GM18508 (cell line): ENCODE data around the gene DACT2.
"Not testable (repeated sequence)": the region's sequence is repeated elsewhere in the genome, so short reads cannot be mapped to it uniquely, and the experiment has no call there.

ENCODE experiments used
- ATAC-seq: cut with Tn5 transposase; IDR thresholded peaks from one replicate; pipeline ENCODE4 v1.9.1; 2021; ENCODE audit warnings: moderate number of reproducible peaks; ENCODE audit not compliant: insufficient read depth, unreplicated experiment

The DACT2 gene

GRCh38 chr6:168319279-168320111 lies at the start of gene DACT2:
Gene DACT2, minus strand, starts transcription at chr6:168319777. Its CDS starts 144 bp downstream, at chr6:168319633.
- no peak for ATAC-seq

- no peak for ATAC-seq
Measured at GRCh38 chr6:168368936-168369335, 49.4 kb upstream of the DACT2 start.

GRCh38 chr6:168368066-168368820 lies 48.7 kb upstream of the DACT2 start:
- no peak for ATAC-seq

- no peak for ATAC-seq
Measured at GRCh38 chr6:168367285-168367751, 47.7 kb upstream of the DACT2 start.

- no peak for ATAC-seq
Measured at GRCh38 chr6:168366473-168366872, 46.9 kb upstream of the DACT2 start.

- no peak for ATAC-seq
Measured at GRCh38 chr6:168365422-168366165, 46.0 kb upstream of the DACT2 start.

- ATAC-seq: no peak
Measured at GRCh38 chr6:168364793-168365421, 45.3 kb upstream of the DACT2 start.

GRCh38 chr6:168363811-168364792 lies 44.5 kb upstream of the DACT2 start:
- no peak for ATAC-seq

- no peak for ATAC-seq
Measured at GRCh38 chr6:168363302-168363701, 43.7 kb upstream of the DACT2 start.

GRCh38 chr6:168362276-168362990 lies 42.9 kb upstream of the DACT2 start:
- no peak for ATAC-seq

GRCh38 chr6:168361766-168362165 lies 42.2 kb upstream of the DACT2 start:
- no peak for ATAC-seq

- ATAC-seq: no peak
Measured at GRCh38 chr6:168359794-168360193, 40.2 kb upstream of the DACT2 start.

GRCh38 chr6:168358842-168359420 lies 39.4 kb upstream of the DACT2 start:
- no peak for ATAC-seq

- ATAC-seq: not testable (repeated sequence)
Measured at GRCh38 chr6:168356872-168357271, 37.3 kb upstream of the DACT2 start.

GRCh38 chr6:168355716-168356522 lies 36.3 kb upstream of the DACT2 start:
- no peak for ATAC-seq

- no peak for ATAC-seq
Measured at GRCh38 chr6:168354338-168354737, 34.8 kb upstream of the DACT2 start.

- ATAC-seq: no peak
Measured at GRCh38 chr6:168353041-168353440, 33.5 kb upstream of the DACT2 start.
